ENCODE measurements around the gene NMS. TPM values are rescaled to one million over a fixed set of nuclear protein-coding genes. Genes with fewer than 3 reads are reported as not detected.

The NMS gene
- total RNA-seq, 2 donors from 2014 or later = not detected

DNA sequence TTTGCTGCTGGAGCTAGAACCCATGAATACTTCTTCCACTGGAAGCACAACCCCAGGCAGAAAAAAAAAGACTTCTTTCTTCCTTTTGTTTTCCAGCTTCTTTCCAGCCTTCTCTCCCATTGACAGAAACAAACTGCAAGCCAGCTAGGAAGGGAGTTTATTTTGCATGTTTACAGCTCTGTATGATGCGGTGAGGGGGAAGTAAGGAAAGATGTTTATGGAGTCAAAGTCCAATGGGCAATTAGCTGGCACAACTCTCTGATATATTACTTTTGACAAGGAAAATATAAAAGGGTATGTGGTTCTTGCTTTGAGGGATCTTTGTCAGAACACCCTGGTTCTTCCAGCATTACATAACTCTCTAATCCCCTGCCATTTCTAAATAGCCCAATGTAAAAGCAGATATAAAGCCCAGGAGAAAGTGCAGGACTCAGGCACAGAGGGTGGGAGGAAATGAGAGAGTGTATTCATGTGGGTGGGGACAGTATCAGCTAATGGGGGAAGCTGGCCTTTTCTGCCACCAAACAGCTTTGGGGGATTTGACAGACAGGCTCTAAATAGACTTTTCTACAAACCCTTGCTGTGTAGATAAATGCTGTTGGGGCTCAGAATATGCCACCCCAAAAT, 9.3 kb upstream of the NMS start:
- Histone ChIP-seq H3K9me3 (no peaks in the 10 kb centered on the region), H3K27me3 (replicated peaks; ENCODE audit: insufficient read depth) (no peaks in the 10 kb centered on the region), H3K4me3 (no peak overlapping the region), H3K27ac (no peak overlapping the region), H3K4me1 (ENCODE audit: control insufficient read depth in 1 of 2, low read depth in 2 of 2) (no peaks in the 10 kb centered on the region), H3K36me3 (no peaks in the 10 kb centered on the region)
- ATAC-seq (ENCODE audit: insufficient number of reproducible peaks, low FRiP score, low read depth) (no peak), DNase-seq (ENCODE audit: low spot score) (no peak)
- TF ChIP-seq, protein P1, sequence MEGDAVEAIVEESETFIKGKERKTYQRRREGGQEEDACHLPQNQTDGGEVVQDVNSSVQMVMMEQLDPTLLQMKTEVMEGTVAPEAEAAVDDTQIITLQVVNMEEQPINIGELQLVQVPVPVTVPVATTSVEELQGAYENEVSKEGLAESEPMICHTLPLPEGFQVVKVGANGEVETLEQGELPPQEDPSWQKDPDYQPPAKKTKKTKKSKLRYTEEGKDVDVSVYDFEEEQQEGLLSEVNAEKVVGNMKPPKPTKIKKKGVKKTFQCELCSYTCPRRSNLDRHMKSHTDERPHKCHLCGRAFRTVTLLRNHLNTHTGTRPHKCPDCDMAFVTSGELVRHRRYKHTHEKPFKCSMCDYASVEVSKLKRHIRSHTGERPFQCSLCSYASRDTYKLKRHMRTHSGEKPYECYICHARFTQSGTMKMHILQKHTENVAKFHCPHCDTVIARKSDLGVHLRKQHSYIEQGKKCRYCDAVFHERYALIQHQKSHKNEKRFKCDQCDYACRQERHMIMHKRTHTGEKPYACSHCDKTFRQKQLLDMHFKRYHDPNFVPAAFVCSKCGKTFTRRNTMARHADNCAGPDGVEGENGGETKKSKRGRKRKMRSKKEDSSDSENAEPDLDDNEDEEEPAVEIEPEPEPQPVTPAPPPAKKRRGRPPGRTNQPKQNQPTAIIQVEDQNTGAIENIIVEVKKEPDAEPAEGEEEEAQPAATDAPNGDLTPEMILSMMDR (IDR thresholded peaks at IDR 0.05) = no peak

DNA sequence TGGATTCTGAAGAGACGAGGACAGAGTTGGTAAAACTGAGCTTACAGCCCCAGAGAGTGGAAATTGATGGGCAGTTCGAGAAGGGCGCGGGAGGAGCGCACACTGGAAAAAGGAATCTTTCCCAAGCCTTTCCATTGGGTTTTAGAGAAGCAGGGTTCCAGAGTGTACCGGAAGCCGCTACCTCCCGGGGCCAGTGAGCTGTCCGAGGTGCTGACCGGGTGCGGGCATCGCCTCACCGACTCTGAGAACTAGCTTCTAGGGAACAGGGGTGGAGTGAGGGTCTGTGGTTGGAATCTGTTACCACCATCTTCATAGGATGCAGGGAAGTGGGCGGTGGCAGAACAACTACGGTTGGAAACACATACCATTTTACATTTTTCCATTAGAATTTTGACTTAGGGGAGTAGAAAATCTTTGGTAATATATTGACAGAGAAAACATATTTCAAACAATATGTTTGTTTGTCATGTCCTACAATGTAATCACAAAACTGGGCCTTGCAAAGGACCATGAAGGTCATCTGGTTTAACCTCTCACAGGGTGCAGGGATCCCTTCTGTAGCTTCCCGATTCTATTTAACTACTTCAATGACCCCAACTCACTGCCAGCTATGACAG, 724 bp downstream of the NMS start:
- TF ChIP-seq, protein P1 (IDR thresholded peaks at IDR 0.05) = no peak
- ATAC-seq (ENCODE audit: insufficient number of reproducible peaks, low FRiP score, low read depth) = no peak
- no peak for DNase-seq (ENCODE audit: low spot score)
- H3K4me3 ChIP-seq = no peak overlapping the region
- peaks cover 0 to 6% of the 10 kb centered on the region in 2 donors for H3K4me1 ChIP-seq (ENCODE audit: control insufficient read depth in 1 of 2, low read depth in 2 of 2)
- H3K9me3 ChIP-seq = no peaks in the 10 kb centered on the region
- H3K27ac ChIP-seq = no peak overlapping the region
- H3K36me3 ChIP-seq = no peaks in the 10 kb centered on the region
- no peaks in the 10 kb centered on the region for H3K27me3 ChIP-seq (replicated peaks; ENCODE audit: insufficient read depth)

DNA sequence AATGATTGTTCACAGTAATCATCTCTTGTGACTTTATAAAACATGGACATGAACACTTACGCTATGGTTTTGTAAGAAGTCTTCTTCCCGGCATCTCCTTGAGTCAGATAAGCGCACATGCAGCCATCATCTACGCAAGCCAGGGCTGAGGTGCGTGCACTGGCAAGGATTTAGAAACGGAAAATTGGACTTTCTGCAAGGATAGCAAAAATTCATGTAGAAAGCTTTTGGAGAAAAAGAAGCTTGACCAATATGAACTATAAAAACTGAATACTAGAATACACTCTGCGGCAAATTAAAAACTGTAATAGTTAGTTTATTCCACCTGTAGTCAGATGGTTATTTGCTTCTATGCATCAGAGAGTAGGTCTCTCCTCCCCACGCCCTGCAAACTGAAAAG, 6.3 kb downstream of the NMS start:
- no peak for ATAC-seq (ENCODE audit: insufficient number of reproducible peaks, low FRiP score, low read depth)
- TF ChIP-seq, protein P1 (IDR thresholded peaks at IDR 0.05) = no peak
- H3K27ac ChIP-seq = no peak overlapping the region
- H3K4me3 ChIP-seq = no peak overlapping the region
- no peaks in the 10 kb centered on the region for H3K27me3 ChIP-seq (replicated peaks; ENCODE audit: insufficient read depth)
- H3K4me1 ChIP-seq (ENCODE audit: control insufficient read depth in 1 of 2, low read depth in 2 of 2) = peaks cover 0 to 6% of the 10 kb centered on the region in 2 donors
- H3K36me3 ChIP-seq = no peaks in the 10 kb centered on the region
- no peak for DNase-seq (ENCODE audit: low spot score)
- no peaks in the 10 kb centered on the region for H3K9me3 ChIP-seq

DNA sequence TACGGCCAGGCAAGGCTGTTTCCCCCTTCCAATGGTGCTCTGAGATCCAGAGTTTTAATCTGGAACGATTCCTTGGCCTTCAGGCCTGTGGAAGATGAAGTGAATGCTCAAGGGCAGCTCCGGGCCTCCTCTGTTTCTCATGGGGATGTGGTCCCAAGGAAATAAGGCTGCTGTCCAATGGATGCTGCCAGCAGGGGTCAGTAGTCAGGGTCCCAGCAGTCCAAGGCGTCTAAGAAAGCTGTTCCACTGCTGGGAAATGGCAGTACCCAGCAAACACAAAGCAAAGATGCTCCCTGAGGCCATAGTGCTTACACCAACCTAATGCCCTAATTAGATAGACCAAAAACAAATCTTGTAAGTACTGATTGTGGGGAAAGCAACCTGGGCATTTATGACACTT, 12.5 kb downstream of the NMS start:
- ATAC-seq (ENCODE audit: insufficient number of reproducible peaks, low FRiP score, low read depth) (no peak), DNase-seq (ENCODE audit: low spot score) (no peak)
- Histone ChIP-seq H3K27ac (no peak overlapping the region), H3K4me1 (ENCODE audit: control insufficient read depth in 1 of 2, low read depth in 2 of 2) (no peaks in the 10 kb centered on the region), H3K27me3 (replicated peaks; ENCODE audit: insufficient read depth) (no peaks in the 10 kb centered on the region), H3K36me3 (no peaks in the 10 kb centered on the region), H3K4me3 (no peak overlapping the region), H3K9me3 (no peaks in the 10 kb centered on the region)
- TF ChIP-seq, protein P1 (IDR thresholded peaks at IDR 0.05) = no peak

DNA sequence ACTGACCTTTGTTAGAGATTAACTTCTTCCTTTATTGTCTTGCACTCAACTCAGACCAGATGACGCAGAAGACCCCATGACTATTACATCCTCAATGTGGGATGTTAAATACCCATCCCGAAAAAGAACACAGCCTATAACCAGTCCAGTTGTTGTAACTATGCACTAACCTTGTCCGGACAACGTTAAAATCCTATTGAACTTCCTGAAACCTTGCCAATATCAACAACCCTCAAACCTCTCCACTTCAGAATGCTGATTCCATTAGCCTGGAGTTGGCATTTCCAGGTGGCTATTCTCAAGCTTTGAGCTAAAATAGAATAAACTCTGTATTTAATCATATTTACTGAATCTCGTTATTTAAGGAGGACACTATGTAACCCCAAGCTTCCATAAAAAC, 13.6 kb downstream of the NMS start:
- TF ChIP-seq, protein P1 (IDR thresholded peaks at IDR 0.05) = no peak
- H3K27me3 ChIP-seq (replicated peaks; ENCODE audit: insufficient read depth) = no peaks in the 10 kb centered on the region
- H3K27ac ChIP-seq = no peak overlapping the region
- H3K9me3 ChIP-seq = no peaks in the 10 kb centered on the region
- no peak overlapping the region for H3K4me3 ChIP-seq
- DNase-seq (ENCODE audit: low spot score) (no peak), ATAC-seq (ENCODE audit: insufficient number of reproducible peaks, low FRiP score, low read depth) (no peak)
- H3K36me3 ChIP-seq = no peaks in the 10 kb centered on the region
- H3K4me1 ChIP-seq (ENCODE audit: control insufficient read depth in 1 of 2, low read depth in 2 of 2) = no peaks in the 10 kb centered on the region
